GM18861 (cell line): ENCODE measurements around the gene PRKAR1B.

ENCODE experiments used
- ATAC-seq: cut with Tn5 transposase; IDR thresholded peaks from one replicate; pipeline ENCODE4 v1.9.1; 2021; ENCODE audit not compliant: unreplicated experiment

The PRKAR1B gene

DNA sequence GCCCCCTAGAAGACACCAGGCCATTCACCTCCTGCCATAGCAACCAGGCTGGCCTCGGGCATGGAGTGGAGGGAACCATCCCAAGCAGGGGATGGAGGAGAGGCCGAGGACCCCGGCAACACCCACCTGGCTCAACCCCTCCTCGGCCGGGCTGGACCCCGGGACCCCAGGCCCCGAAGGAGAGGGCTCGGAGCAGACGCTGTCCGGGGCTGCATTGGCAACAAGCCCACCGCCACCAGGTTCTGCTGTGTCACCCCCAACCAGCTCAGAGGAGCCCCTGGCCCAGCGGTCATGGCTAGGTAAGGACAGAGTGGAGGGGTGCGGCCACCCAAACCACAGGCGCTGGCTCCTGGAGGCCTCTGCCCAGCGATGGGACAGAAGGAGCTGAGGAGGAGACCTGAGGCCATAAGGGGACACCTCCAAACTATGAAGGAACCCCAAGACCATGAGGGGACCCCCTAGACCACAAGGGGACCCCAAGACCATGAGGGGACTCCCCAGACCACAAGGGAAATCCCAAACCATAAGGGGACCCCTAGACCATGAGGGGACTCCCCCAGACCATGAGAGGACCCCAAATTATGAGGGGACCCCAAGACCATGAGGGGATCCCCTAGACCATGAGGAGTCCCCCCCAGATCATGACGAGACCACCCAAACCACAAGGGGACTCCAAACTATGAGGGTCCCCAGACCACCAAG lies 132.7 kb downstream of the PRKAR1B start:
- ATAC-seq = no peak

DNA sequence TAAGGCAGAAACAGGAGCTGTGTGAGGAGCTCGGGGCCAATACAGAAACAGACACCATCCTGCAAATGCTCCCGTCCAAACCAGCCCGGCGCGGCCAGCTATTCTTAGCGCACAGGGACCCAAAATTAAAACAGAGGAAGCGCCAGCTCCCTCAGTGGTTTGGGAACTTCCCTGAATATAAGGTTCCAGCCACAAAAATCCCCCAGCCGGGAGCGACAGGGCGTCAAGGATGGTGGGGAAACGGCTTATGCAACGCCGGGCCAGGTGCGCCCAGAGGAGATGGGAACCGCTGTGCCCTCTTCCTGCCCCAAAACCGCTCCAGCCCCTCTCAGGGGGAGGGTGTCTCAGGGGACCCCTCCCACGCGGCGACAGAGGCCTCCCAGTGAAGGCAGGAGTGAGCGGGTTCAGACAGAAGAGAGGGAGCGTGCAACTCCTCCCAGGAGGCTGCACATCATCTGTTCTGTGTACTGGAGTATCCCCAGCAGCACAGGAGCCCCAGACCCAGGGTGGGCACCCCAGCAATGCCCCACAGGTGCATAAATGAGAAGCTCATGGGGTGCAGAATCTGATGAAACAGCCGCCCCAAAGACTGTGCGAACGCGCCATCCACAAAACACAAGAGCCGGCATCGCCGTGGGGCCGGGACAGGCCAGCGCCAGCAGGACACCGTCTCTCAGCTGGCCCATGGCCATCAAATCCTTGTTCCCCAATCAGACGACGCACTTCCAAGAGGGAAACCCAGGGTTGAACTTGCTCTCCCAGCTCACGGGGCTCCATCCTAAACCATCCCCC lies 133.6 kb downstream of the PRKAR1B start:
- ATAC-seq = no peak

DNA sequence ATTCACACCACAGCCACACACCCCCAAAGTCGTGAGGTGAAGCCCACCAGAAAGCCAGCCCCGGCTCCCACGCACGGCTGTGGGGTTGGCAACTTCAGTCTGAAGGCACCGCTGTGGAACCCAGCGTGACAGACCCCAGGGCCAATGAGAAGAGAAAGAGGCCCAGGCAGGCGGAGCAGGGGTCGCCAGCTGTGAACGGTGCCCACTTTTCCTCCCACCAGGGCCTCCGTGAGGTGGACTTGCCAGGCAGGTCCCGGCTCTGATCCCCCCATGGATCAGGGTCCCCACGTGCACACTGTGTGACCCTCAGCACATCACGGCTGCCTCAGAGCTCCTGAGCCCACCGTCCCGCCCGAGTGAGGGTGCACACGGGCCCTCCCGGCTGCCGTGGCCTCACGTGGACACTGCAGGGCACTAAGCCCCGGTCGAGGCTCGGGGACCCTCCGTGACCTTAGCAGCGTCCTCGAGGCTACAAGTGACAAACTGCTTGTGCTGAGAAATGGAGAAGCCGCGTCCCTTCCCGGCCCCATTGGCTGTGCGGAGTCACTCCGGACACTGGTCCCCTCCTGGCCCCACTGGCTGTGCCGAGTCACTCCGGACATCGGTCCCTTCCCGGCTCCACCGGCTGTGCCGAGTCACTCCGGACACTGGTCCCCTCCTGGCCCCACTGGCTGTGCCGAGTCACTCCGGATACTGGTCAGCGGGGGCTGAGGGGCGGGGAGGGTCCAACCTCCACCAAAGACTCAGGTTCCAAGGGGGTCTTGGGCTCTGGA lies 135.0 kb downstream of the PRKAR1B start:
- ATAC-seq = no peak

DNA sequence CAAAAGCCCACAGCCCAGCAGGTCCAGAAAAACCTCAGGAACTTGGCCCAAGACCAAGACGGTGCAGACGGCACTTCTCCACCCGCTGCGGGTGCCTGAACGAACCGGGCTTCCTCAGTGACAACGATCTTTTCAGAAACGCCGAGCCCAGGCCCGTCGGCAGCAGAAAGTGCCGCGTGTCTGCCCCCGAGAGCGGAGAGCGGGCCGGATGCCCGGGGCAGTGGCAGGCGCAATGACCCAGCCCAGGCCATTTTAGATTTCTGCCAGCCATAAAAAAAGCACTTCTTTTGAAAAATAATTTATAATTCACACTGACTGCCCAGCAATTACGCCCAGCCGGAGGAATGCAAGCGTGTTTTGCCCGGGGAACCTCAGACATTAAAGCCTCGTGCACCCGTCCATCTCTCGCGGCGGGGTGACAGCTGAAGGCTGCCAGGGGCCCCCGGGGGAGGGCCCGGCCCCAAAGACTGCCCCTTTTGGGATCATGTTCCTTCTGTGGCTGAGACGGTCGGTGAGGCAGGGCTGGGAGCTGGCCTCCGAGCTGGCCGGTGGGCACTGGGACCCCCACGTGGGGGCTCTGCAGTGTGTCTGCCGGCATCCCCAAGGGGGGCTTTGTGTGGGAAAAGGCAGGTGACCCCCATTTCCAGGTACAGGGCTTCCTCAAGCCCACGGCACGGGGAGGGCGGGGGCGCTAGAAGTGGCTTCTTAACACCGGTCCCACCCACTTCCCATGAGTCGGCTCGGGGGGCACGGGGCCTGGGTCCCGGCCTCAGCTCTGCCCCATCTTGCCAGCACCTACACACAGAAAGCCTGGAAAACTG lies 136.1 kb downstream of the PRKAR1B start:
- no peak for ATAC-seq

DNA sequence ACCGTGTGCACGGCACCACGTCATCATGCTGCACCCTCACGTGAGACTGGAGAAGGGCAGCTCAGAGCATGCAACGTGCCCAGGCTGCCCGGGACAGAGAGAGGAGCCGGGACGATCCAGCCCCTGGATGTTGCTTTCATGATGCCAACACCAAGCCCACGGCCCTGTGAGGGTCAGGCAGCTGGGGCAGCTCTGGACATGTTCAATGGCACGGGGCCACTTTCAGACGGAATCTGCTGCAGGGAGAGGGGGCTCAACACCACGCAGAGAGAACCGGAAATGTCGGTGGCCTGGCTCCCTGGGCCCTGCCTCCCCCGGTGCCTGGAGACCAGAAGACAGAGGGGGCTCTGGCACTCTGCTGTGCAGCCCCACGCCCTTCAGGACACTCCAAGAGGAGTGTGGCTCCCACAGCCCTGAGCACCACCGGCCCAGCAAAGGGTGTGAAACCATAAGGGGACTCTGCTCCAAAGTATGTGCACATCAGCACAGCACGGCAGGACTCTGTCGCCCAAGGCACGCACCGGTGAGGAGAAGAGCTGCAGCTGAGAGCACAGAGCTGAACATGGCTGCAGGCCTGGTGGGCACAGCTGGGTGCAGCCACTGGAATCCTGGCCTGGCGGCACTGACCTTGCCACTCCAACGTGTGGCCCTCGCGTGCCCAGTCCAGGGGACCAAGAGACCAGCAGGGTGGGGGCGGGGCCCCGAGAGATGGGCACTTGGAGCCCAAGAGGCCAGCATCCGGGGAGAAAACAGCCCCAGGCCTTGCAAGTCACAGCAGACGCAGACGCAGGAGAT lies 137.1 kb downstream of the PRKAR1B start:
- ATAC-seq = no peak

DNA sequence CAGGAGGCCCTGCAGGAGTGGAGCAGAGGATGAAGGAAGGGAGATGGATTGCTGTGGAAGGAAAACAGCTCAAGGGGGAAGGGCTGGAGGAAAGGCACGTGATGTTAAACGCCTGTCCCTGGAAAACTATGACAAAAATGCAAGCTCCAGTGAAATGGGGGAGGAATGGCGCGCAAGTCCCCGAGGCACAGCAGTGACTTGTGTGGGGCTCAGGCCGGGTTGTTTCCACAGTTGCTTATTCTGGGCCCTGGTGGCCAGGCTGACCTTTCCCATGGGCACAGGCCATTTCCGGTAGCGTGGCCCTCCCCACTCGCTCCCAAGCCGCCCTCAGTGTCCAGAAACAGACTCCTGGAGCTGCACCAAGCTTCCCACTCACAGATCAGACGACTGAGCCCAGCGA lies 139.3 kb downstream of the PRKAR1B start:
- ATAC-seq = no peak

DNA sequence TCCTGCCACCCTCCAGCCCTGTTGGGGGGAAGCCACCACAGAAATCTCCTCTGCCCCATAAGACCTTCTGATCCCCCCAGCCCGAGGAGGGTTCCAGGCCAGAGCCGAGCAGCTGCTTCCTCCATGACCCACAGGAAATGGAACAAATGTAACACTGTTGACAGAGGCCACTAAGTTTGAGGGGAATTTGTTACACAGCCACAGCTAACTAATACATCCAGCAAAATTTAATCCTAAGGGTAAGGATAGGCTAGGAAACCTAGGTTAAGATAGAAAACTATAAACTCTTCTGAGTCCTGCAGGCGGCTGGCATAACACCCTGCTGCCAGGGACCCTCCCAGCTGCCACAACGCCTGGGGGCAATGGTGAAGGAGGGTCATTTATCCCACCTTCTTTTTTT lies 140.6 kb downstream of the PRKAR1B start:
- no peak for ATAC-seq

DNA sequence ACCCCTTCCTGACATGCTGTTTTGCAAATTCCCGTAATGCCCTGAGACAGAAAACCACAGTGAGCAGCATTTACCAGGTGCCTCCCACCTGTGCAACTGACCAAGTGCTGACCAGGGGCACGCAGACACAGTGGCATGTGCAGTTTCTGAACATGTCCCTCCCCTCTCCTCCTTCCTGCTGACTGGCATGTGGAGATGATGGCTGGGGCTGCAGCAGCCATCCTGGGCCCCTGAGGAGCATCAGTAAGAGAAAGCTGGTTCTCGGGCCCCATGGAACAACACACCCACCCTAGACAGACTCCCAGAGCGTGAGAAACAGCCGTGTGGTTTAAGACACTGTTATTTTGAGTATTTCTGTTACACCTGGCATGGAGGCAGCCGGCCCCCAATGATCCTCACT lies 141.2 kb downstream of the PRKAR1B start:
- no peak for ATAC-seq

DNA sequence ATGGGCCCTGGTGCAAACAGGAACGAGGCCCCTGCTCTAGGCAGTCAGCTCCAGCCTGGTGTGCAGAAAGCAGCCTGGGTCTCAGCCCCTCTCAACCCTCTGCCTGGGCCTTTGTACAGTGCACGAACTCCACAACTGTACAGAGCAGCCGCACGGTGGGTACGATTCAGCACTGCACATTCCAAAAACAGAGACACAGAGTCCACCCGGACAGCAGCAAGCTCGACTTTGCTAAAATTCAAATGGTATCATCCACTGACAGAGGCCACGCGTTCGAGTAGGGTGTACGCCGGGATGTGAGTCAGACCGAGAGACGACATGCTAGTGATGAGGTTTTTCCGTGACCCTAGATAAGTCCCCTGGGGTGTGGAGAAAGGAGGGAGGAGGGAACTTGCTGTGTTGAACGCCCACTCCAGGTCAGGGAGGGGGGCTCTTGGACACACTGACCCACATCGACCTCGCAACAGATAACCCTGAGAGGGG lies 141.8 kb downstream of the PRKAR1B start:
- no peak for ATAC-seq

DNA sequence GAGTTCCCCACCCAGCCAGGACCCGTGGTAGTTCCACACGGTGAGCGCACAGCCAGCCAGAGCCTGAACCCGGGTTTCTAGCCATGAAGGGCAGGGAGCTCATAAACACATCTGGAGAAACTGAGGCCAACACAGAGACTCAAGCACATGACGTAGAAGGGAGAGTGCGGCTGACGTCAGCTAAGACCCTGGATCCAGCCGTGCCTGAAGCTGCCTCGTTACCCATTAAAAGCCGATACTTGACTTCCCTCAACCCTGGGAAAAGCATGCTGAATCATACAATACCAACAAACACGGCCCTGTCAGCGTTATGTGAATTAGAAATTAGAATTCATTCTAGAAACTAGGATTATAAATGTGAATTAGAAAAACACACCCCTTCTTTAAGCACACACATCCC lies 142.3 kb downstream of the PRKAR1B start:
- ATAC-seq = no peak

DNA sequence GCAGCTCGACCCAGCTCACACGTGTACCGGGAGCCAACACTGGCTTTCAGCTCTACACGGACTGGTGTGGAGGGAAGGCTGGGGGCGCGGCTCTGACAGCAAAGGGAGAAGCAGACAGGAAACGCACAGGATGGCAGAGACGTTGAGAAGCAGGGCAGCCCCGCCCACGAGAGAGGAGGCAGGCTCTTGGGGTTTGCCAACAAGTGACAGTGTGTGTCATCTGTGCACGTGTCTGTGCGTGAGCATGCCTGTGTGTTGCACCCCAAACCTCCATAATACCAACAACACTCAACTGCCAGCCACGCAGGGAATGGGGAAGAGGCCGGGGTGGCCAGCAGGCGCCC lies 143.0 kb downstream of the PRKAR1B start:
- no peak for ATAC-seq

DNA sequence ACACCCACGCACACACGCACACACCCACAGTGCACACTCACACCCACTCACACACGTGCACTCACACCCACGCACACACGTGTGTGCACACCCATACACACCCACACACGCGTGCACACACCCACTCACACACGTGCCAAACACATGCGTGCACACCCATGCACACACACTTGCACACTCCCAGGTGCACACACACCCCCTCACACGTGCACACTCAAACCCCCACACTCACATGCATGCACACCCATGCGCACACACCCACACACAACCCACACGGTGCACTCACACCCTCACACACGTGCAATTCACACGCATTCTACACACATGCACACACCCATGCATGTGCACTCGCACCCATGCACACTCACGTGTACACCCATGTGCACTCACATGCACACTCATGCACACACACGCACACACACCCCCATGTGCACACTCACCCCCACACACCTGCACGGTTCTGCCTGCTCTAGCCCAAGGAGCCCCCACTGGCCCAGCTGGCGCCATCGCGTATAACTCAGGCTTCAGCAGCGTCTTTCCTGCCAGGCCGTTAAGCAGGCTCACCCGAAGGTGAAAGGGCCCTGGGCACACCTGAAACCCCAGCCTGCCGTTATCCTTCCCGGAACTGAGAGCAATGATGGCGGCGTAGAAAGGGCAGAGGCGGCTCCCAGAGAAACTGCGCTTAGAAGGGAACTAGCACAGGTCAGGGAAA lies 143.5 kb downstream of the PRKAR1B start:
- ATAC-seq = no peak

DNA sequence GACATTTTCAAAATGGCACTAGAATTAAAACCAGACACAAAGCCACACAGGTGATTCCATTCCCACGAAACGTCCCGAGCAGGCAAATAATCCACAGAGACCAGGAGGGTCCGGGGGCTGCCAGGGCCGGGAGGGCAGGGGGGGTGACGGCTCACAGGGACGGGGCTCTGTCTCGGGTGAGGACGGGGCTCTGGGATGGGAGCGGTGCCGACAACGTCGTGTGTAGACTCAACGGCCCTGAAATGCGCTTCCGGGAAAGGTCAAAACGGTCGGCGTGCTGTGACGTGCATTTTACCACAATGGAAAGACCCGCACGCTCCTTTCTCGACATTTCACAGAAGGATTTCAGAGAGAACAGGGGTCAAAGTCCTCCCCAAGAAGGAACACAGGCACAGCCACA lies 144.2 kb downstream of the PRKAR1B start:
- ATAC-seq = no peak

DNA sequence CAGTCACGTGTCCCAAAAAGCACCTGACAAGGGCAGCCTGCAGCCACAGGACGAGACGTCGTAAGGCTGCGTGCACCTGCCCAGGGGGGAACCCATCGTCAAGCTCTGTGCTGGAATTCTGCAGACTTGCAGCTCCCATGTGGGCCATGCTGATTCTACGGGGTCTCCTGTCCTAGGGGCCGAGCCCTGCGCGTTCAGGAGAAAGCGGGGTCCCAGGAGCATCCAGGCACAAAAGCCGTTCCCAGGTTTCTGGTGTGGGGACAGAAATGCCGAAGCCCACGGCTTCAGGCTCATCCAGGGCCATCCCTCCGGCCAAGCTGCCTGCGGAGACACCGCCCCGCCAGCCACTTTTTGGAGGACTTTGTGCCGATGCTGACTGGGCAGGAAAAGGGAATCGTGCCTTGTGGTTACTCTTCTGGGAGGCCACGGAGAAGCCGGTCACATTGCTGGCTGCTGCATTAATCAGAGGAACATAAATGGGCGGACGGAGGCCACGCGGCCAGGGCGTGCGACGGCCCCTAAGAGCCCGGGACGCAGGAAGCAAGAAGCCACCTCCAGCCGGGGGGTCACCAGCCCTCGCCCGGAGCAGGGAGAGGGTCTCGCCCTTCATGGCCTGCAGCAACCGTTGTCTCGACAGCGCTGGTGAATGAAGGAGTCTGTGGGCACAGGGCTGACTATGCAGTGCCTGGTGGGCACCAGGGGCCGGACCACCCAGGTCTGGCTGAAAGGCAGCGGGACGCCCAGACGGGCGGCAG lies 144.8 kb downstream of the PRKAR1B start:
- ATAC-seq = no peak

DNA sequence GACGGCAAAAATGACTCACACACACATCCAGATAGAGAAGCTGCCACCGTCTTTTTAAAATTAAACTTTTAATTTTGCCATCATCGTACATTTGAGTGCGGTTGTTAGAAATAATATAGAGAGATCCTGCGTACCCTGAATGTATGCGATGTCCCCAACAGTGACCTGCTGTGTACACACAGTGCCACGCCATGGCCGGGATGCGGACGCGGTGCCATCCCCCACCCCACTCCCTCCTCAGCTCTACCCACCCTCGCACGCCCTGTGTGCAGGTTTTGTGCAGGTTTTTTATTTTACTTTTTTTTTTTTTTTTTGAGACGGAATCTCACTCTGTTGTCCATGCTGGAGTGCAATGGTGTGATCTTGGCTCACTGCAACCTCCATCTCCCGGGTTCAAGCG lies 148.7 kb downstream of the PRKAR1B start:
- ATAC-seq = no peak

DNA sequence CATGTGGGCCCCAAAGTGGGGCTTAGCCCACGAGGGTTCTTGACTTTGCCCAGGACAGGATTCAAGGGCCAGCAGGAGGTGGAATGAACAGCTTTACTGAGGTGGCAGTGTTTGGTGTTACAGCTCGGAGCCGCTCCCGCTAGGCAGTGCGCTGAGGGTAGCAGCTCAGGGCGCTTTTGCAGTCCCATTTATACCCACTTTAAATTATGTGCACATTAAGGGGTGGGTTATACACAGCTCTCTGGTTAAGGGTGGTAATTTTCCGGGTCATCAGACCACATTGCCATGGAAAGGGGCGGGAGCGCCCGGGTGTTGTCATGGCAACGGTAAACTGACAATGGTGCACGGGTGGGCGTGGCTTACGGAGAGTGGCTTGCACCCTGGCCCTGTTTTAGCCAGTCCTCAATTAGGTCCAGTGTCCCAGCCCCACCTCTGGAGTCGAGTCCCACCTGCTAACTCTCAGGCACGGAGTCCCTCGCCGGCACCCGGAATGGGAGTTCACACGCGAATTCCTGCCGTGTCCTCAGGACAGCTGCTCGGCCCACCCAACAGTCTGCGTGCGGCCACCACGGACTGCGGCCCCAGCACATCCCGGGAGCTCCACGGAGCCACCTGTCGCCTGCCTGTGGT lies 149.2 kb downstream of the PRKAR1B start:
- no peak for ATAC-seq

DNA sequence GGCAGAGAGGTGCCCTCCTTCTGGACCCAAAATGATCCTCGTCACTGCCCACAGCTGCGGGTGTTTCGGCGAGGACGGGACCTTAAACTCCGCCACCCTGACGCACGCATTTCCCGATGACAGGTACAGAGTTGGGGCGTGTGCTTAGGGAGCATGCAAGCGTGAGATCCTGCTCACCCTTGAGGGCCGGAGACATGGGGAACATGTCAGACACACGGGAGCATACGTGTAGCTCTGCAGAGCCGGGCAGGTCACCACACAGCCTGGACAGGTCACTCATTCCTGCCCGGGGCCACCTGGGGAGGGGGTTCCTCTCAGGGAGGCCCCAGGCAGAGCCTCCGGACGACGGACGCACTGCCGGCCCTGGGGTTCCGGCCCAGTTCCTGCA lies 149.8 kb downstream of the PRKAR1B start:
- ATAC-seq = no peak

DNA sequence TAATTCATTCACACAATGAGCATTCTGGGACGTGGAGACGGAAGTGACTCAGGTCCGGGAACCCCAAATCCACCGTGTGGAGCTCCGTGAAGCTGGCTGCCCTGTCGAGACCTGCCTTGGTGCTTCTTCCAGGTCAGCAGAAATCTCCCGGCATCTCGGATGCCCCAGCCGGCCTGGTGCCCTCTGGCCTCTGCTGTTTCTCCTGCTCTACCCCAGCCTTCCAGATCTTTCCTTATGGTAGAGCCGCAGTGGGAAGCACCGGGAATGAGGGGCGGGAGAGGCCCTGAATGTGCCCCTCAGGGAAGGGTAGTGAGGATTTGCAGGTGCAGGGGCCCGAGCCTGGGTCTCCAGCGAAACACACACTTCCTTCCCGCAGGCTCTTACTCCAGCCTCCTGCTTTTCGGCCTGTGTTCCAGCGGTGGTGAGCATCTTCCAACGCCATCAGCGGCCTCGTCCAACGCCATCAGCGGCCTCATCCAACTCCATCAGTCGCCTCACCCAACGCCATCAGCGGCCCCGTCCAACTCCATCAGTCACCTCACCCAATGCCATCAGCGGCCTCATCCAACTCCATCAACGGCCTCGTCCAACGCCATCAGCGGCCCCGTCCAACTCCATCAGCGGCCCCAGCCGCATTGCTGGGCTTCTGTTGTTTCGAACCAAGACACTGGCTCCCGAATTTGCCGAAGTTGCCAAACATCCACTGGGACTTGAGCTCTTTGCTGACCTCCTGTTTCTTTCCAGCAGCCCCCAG lies 150.4 kb downstream of the PRKAR1B start:
- ATAC-seq = no peak
